Endothelial cell of umbilical vein (primary cell): ENCODE measurements around the gene RPS27. TPM values are rescaled to one million over a fixed set of nuclear protein-coding genes. Genes with fewer than 3 reads are reported as not detected.
A peak's percentile ranks its signal among the peaks of the same experiment; 100 is the strongest.

Experiments used
- BruUV-seq: library from RNA; stranded (reverse); fragments of 400-500 nt; replicated peaks from 2 replicates; lab custom pipeline; 2021; lab: Mats Ljungman, UMichigan
- CTCF ChIA-PET: fragments of 300-600, 350-600 bp; sonication (Branson Sonifier 250); formaldehyde crosslinking; loops from one replicate; lab custom pipeline; 2021; ENCODE audit warnings: antibody characterized with exemption, inconsistent platforms; lab: Charles Lee
- POLR2A ChIA-PET: fragments of 300-600, 350-600 bp; sonication (Branson Sonifier 250); formaldehyde crosslinking; loops from one replicate; lab custom pipeline; 2021; ENCODE audit warnings: antibody characterized with exemption, inconsistent platforms; lab: Charles Lee
- DNase-seq: peaks from one replicate; pipeline ENCODE4 v3.0.0-alpha.2; 2011; ENCODE audit warnings: low read depth, low spot score
- FAIRE-seq: peaks from 2 replicates; lab custom pipeline; 2011; peaks lifted over from hg19 to GRCh38; lab: Jason Lieb, UNC
- H2AFZ ChIP-seq: 2 replicates; pipeline ENCODE4 v1.6.0; 2012; ENCODE audit warnings: low read depth, low read length, control low read depth, inconsistent platforms
- H3K27ac ChIP-seq: 2 replicates; pipeline ENCODE4 v1.5.1; 2011; ENCODE audit warnings: low read depth, mild to moderate bottlenecking, control low read depth, low read length, moderate library complexity; ENCODE audit not compliant: insufficient read depth
- H3K27me3 ChIP-seq, 2 experiments: 2 replicates each; pipeline versions ENCODE4 v1.6.0 to v1.6.1; 2011; ENCODE audit warnings: low read length in 2 of 2, mixed read lengths in 1 of 2; ENCODE audit not compliant: control insufficient read depth in 2 of 2, insufficient read depth in 2 of 2
- H3K36me3 ChIP-seq, 2 experiments: 2 replicates in 1 of 2; 3 replicates in 1 of 2; pipeline ENCODE4 v1.5.1; 2011; ENCODE audit warnings: low read length in 2 of 2, mild to moderate bottlenecking in 1 of 2, moderate library complexity in 1 of 2; ENCODE audit not compliant: control insufficient read depth in 2 of 2, insufficient read depth in 2 of 2; ENCODE audit errors: extremely low read depth in 1 of 2
- H3K4me1 ChIP-seq: 3 replicates; pipeline ENCODE4 v1.5.1; 2011; ENCODE audit warnings: mild to moderate bottlenecking, low read length; ENCODE audit not compliant: control insufficient read depth, insufficient read depth; ENCODE audit errors: extremely low read depth
- H3K4me2 ChIP-seq: 2 replicates; pipeline ENCODE4 v1.6.1; 2011; ENCODE audit warnings: low read length, control low read depth, mixed read lengths; ENCODE audit not compliant: insufficient read depth
- H3K4me3 ChIP-seq, 3 experiments: fragments of 200-600 bp in 1 of 3; sonication (generic), shearing (Covaris generic) in 1 of 3; replicated peaks in 1 of 3; 2 replicates each; pipeline ENCODE4 v1.5.1; 2011 to 2016; ENCODE audit warnings: control low read depth in 3 of 3, low read length in 3 of 3, mild to moderate bottlenecking in 2 of 3, inconsistent platforms in 1 of 3, low read depth in 1 of 3, moderate library complexity in 1 of 3; ENCODE audit not compliant: insufficient read depth in 1 of 3
- H3K79me2 ChIP-seq: 2 replicates; pipeline ENCODE4 v1.6.0; 2012; ENCODE audit warnings: low read length, inconsistent platforms; ENCODE audit not compliant: control insufficient read depth, insufficient read depth
- H3K9ac ChIP-seq: replicated peaks from 2 replicates; pipeline ENCODE3; 2011; ENCODE audit warnings: low read length, control low read depth; ENCODE audit not compliant: insufficient read depth; ENCODE audit errors: extremely low read depth
- H3K9me1 ChIP-seq: replicated peaks from 3 replicates; pipeline ENCODE4 v1.6.0; 2011; ENCODE audit warnings: mild to moderate bottlenecking, low read length; ENCODE audit not compliant: control insufficient read depth, insufficient read depth; ENCODE audit errors: extremely low read depth
- H3K9me3 ChIP-seq: replicated peaks from 2 replicates; pipeline ENCODE4 v1.5.1; 2012; ENCODE audit warnings: low read length, inconsistent platforms; ENCODE audit not compliant: control insufficient read depth, insufficient read depth
- H4K20me1 ChIP-seq: replicated peaks from 2 replicates; pipeline ENCODE3; 2011; ENCODE audit warnings: mild to moderate bottlenecking, low read length; ENCODE audit not compliant: control insufficient read depth, insufficient read depth; ENCODE audit errors: extremely low read depth
- CTCF ChIP-seq, 2 donors: IDR thresholded peaks; 1 replicate in 1 of 2; 2 replicates in 1 of 2; pipeline ENCODE4 v1.5.1; 2011; ENCODE audit warnings: low read length in 2 of 2, mild to moderate bottlenecking in 2 of 2, moderate library complexity in 2 of 2, control low read depth in 1 of 2, inconsistent platforms in 1 of 2, low read depth in 1 of 2; ENCODE audit not compliant: insufficient read depth in 1 of 2; ENCODE audit errors: extremely low read depth in 1 of 2
- EZH2 ChIP-seq: IDR thresholded peaks from 2 replicates; pipeline ENCODE4 v1.6.1; 2012; ENCODE audit warnings: borderline replicate concordance, low read depth, mild to moderate bottlenecking, moderate library complexity, low read length, inconsistent platforms; ENCODE audit not compliant: severe bottlenecking
- FOS ChIP-seq: IDR thresholded peaks from 2 replicates; pipeline ENCODE4 v1.6.1; 2011; ENCODE audit warnings: mild to moderate bottlenecking, low read length, moderate library complexity, borderline replicate concordance; ENCODE audit not compliant: insufficient read depth
- GATA2 ChIP-seq: IDR thresholded peaks from 2 replicates; pipeline ENCODE4 v1.7.0; 2011; ENCODE audit warnings: low read depth, mild to moderate bottlenecking, moderate library complexity, mixed read lengths, low read length; ENCODE audit not compliant: insufficient read length, insufficient read depth
- JUN ChIP-seq: IDR thresholded peaks from 2 replicates; pipeline ENCODE4 v1.6.1; 2011; ENCODE audit warnings: borderline replicate concordance, low read depth; ENCODE audit not compliant: insufficient read length, insufficient read depth
- MYC ChIP-seq: IDR thresholded peaks from one replicate; pipeline ENCODE4 v1.6.1; 2011; ENCODE audit warnings: mild to moderate bottlenecking, low read depth, low read length
- POLR2A ChIP-seq: IDR thresholded peaks from 2 replicates; pipeline ENCODE4 v1.6.1; 2012; ENCODE audit warnings: low read depth, mild to moderate bottlenecking, control low read depth, low read length
- POLR2AphosphoS5 ChIP-seq: IDR thresholded peaks from 2 replicates; pipeline ENCODE4 v1.6.1; 2012; ENCODE audit warnings: low read depth, mild to moderate bottlenecking, control low read depth, low read length, moderate library complexity; ENCODE audit not compliant: insufficient read depth
- dilution Hi-C: fragments of 300-500 bp; cut with MboI; formaldehyde crosslinking; loops from one replicate; pipeline ENCODE4 v1.15.0; 2019; ENCODE audit warnings: low sequenced_read_pairs; ENCODE audit not compliant: extremely low pct_ligation_motif_present
- intact Hi-C: fragments of 100-400 bp; cut with micrococcal nuclease; formaldehyde crosslinking; loops from one replicate; pipeline ENCODE4 v1.10.0; 2022
- polyA plus RNA-seq, 4 experiments: library from polyadenylated mRNA; depleted of rRNA in 3 of 4; stranded (reverse) in 3 of 4; unstranded in 1 of 4; fragments of >200 nt; gene quantifications; 2 replicates each; pipeline versions ENCODE4 v1.2.1 to v1.2.3, GENCODE V29; 2011 to 2012; ENCODE audit warnings: missing spikeins in 1 of 4
- total RNA-seq: library from RNA; stranded (reverse); gene quantifications from 2 replicates; pipeline ENCODE4 v1.2.3, GENCODE V29; 2021
- TF ChIP-seq, protein P1 (sequence below): IDR thresholded peaks from 2 replicates; pipeline ENCODE4 v1.6.1; 2011; ENCODE audit not compliant: insufficient read depth, insufficient read length

Gene RPS27
- total and polyA plus RNA-seq, 2 donors (not counting 3 experiments of a cell fraction or from before 2014, with no cell fraction given), result 1,120 to 1,521 TPM

- no peaks in the 10 kb centered on the region for H4K20me1 ChIP-seq
- dilution Hi-C loops, result no loop called here
- no peaks in the 10 kb centered on the region for H3K9me1 ChIP-seq
- peak overlapping the region in 2 of 3 experiments; percentile 42 to 88 for H3K4me3 ChIP-seq
- TF ChIP-seq, protein P1, sequence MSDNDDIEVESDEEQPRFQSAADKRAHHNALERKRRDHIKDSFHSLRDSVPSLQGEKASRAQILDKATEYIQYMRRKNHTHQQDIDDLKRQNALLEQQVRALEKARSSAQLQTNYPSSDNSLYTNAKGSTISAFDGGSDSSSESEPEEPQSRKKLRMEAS, result no peak
- TF ChIP-seq GATA2, result no peak
- no peak for TF ChIP-seq JUN
- no peak for TF ChIP-seq POLR2AphosphoS5
- no peak for TF ChIP-seq CTCF (IDR thresholded peaks at IDR 0.05; ENCODE audit: extremely low read depth in 1 of 2, insufficient read depth in 1 of 2, low read depth in 1 of 2, low read length in 2 of 2)
- TF ChIP-seq MYC, result no peak
- no peak for TF ChIP-seq FOS
- TF ChIP-seq EZH2, result no peak
- no peak for TF ChIP-seq POLR2A
- ChIA-PET CTCF (interaction anchor here (1.0 to 5.3 kb wide), 10 partner anchors 13 to 148 kb away, joined by 3 to 65 read pairs (median 23); partner anchors contain the start of genes CREB3L4, CRTC2, JTB and SLC39A1), POLR2A (no interaction called here)
- H3K4me2 ChIP-seq, result peak overlapping the region; percentile 73
- H3K27me3 ChIP-seq, result no peaks in the 10 kb centered on the region
- no peak overlapping the region for H3K9ac ChIP-seq
- H3K4me1 ChIP-seq, result peaks cover 9% of the 10 kb centered on the region
- H3K9me3 ChIP-seq, result no peaks in the 10 kb centered on the region
- DNase-seq (no peak), FAIRE-seq (no peak)
- H2AFZ ChIP-seq, result peak overlapping the region; percentile 8
- no TSS peak for BruUV-seq
- H3K79me2 ChIP-seq, result peaks cover 16% of the 10 kb centered on the region
- intact Hi-C loops, result no loop called here
- H3K36me3 ChIP-seq, result peaks cover 2 to 39% of the 10 kb centered on the region in 2 experiments
- H3K27ac ChIP-seq, result peak overlapping the region; percentile 63
Observed at GRCh38 chr1:153944827-153945117, 45.8 kb upstream of the RPS27 start.
